Breast epithelium (tissue), 3 donors: ENCODE results near the gene FKBP2.

Experiments used
- POLR2A ChIP-seq: fragments of 450-650 bp; IDR thresholded peaks from one replicate; pipeline ENCODE4 v1.6.1; 2016; ENCODE audit warnings: antibody characterized with exemption, mild to moderate bottlenecking, moderate library complexity
- POLR2AphosphoS5 ChIP-seq, 3 donors: sonication (generic); formaldehyde crosslinking; IDR thresholded peaks; one replicate each; pipeline ENCODE4 v1.6.1; 2017; ENCODE audit warnings: antibody characterized with exemption in 3 of 3
- TF ChIP-seq, protein P1 (sequence below), 3 donors: fragments of 450-650 bp; IDR thresholded peaks; one replicate each; pipeline ENCODE4 v1.5.1; 2016 to 2017; ENCODE audit warnings: antibody characterized with exemption in 3 of 3, mild to moderate bottlenecking in 3 of 3, moderate library complexity in 3 of 3

GRCh38 chr11:64275841-64276240 lies 34.9 kb downstream of the FKBP2 start:
- TF ChIP-seq, protein P1, sequence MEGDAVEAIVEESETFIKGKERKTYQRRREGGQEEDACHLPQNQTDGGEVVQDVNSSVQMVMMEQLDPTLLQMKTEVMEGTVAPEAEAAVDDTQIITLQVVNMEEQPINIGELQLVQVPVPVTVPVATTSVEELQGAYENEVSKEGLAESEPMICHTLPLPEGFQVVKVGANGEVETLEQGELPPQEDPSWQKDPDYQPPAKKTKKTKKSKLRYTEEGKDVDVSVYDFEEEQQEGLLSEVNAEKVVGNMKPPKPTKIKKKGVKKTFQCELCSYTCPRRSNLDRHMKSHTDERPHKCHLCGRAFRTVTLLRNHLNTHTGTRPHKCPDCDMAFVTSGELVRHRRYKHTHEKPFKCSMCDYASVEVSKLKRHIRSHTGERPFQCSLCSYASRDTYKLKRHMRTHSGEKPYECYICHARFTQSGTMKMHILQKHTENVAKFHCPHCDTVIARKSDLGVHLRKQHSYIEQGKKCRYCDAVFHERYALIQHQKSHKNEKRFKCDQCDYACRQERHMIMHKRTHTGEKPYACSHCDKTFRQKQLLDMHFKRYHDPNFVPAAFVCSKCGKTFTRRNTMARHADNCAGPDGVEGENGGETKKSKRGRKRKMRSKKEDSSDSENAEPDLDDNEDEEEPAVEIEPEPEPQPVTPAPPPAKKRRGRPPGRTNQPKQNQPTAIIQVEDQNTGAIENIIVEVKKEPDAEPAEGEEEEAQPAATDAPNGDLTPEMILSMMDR (IDR thresholded peaks at IDR 0.05) = no peak
- TF ChIP-seq POLR2AphosphoS5 (IDR thresholded peaks at IDR 0.05) (no peak), POLR2A (no peak)
